OCI-LY3 (cell line): Measurements from ENCODE around the gene RBM26.

Experiments
- CTCF ChIP-seq: fragments of 200-600, 300-600 bp; sonication (generic); IDR thresholded peaks from 2 replicates; pipeline ENCODE4 v1.5.1; 2014; ENCODE audit warnings: antibody characterized with exemption, low read length, low read depth
- EZH2phosphoT487 ChIP-seq: fragments of 200-600 bp; shearing (Covaris generic); IDR thresholded peaks from 2 replicates; pipeline ENCODE4 v1.6.1; 2018; ENCODE audit warnings: antibody characterized with exemption, mixed run types, low read depth

DNA sequence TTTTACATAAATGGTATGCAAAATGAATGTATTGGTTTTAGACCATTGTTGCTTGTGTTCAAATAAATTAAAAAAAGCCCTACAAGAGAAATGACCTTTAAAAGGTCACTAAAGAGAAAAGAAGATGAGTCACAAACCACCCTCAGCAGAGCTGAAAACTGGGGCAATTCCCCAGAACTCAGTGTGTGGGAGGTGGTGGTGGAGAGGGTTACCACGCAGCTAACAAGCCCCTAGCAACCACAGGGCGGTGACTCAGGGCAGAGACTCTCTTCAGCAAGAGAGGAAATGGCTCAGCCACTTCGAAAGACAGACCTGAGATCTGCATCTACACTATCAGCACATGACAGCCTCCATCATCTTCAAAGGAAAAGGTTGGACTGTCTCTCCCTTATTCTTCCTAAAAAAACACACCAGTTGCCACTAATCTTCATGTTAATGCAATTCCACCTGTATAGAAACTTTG, 45.5 kb upstream of the RBM26 start:
- TF ChIP-seq CTCF (no peak), EZH2phosphoT487 (no peak)
